Spleen (tissue), 7 donors: Measurements from ENCODE around the gene ETV4.

Experiments used
- POLR2A ChIP-seq, 3 donors: fragments of 450-650 bp; IDR thresholded peaks; one replicate each; pipeline ENCODE4 v1.5.1; 2017; ENCODE audit warnings: antibody characterized with exemption in 3 of 3, mild to moderate bottlenecking in 1 of 3
- POLR2AphosphoS5 ChIP-seq, 3 donors: sonication (generic); formaldehyde crosslinking; IDR thresholded peaks; one replicate each; pipeline ENCODE4 v1.5.1; 2017; ENCODE audit warnings: antibody characterized with exemption in 3 of 3
- TF ChIP-seq, protein P1 (sequence below), 11 experiments: fragments of 200-600 bp in 7 of 11; fragments of 450-650 bp in 4 of 11; sonication (generic) in 4 of 11; IDR thresholded peaks in 8 of 11; conservative IDR thresholded peaks in 3 of 11; 1 replicate in 7 of 11; 2 replicates in 4 of 11; pipeline versions ENCODE4 v1.4.0 to v1.8.0; 2016 to 2021; ENCODE audit warnings: antibody characterized with exemption in 11 of 11, inconsistent platforms in 4 of 11, mild to moderate bottlenecking in 1 of 11
- donor health status: DM: no; HTN: no; CAD: no; lungs with moderate emphysema.
- donor health status: DM: no; HTN: no; CAD: no.
- donor health status: DM: no; HTN: no; CAD: no.

DNA sequence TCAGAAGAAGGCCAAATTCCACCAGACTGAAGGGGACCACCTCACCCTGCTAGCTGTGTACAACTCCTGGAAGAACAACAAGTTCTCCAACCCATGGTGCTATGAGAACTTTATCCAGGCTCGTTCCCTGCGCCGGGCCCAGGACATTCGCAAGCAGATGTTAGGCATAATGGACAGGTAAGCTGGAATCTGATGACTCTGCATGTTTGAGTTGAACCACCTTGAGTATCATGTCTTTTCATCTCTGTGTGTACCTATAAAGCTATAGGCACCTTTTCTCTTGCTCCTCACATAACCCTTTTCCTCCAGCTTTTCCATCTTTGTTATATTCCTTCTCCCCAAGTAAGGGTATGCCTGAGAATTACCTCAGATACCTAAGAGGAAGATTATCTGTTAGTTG, 24.8 kb downstream of the ETV4 start:
- TF ChIP-seq, protein P1, sequence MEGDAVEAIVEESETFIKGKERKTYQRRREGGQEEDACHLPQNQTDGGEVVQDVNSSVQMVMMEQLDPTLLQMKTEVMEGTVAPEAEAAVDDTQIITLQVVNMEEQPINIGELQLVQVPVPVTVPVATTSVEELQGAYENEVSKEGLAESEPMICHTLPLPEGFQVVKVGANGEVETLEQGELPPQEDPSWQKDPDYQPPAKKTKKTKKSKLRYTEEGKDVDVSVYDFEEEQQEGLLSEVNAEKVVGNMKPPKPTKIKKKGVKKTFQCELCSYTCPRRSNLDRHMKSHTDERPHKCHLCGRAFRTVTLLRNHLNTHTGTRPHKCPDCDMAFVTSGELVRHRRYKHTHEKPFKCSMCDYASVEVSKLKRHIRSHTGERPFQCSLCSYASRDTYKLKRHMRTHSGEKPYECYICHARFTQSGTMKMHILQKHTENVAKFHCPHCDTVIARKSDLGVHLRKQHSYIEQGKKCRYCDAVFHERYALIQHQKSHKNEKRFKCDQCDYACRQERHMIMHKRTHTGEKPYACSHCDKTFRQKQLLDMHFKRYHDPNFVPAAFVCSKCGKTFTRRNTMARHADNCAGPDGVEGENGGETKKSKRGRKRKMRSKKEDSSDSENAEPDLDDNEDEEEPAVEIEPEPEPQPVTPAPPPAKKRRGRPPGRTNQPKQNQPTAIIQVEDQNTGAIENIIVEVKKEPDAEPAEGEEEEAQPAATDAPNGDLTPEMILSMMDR (IDR thresholded peaks at IDR 0.05 in 8 of 11, conservative IDR thresholded peaks at IDR 0.05 in 3 of 11) = no peak
- no peak for TF ChIP-seq POLR2A (IDR thresholded peaks at IDR 0.05)
- TF ChIP-seq POLR2AphosphoS5 (IDR thresholded peaks at IDR 0.05) = no peak
